ENCODE measurements around the gene WASF1. TPM values are rescaled to one million over a fixed set of nuclear protein-coding genes. Genes with fewer than 3 reads are reported as not detected.

Gene WASF1
- total and polyA plus RNA-seq, 12 donors: 0.43 to 3.1 (median 0.99) TPM

DNA sequence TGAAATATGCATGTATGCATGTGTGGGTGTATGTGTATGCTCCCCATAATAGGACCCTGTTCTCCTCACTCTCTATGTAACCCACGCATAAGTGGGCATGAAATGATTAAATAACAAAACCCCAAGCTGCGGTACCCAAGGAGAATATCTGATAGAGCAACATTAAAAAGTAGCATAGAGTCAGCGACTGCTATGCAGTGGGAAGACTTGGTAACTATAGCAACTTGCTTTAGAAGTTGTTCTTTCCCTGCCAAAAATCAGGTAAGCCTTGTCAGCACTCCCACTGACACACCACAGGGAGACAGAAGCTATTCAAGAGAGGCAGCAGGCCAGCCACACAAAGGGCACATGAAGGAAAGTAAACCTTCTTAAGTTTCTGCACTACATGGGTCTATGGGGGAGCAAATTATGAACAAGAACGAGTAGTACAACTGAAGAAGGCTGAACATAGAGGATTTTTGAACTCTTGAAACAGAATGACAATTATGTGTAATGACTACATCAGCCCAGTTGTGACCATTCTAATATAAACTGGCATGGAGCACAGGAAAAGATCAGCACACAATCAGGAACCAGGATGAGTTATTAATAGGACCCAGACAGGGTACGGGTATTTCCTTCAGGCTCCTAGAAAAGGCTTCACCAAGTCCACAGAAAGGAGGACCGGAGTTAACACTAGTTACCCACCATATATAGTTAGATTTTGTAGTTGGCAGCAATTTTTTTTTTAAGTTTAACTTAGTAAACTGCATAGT lies 111.5 kb downstream of the WASF1 start:
- Histone ChIP-seq H3K27me3 (peaks cover 0 to 8% (median 0%) of the 10 kb centered on the region in 7 donors), H3K27ac (peak overlapping the region in 5 of 10 donors; percentile 3 to 65 (median 41)), H3K9me3 (no peaks in the 10 kb centered on the region), H3K36me3 (no peaks in the 10 kb centered on the region), H3K4me1 (peaks cover 0 to 12% (median 0%) of the 10 kb centered on the region in 9 donors), H3K4me3 (no peak overlapping the region)
- peak in 1 of 2 donors; percentile 12 for DNase-seq
- intact Hi-C loops (cut with DNase I): loop anchor here in 1 of 10 donors (10.0 kb wide), 1 partner anchor 327 kb away; no protein-coding TSS in a partner anchor
- peak; percentile 38 to 87 (median 76) for ATAC-seq
- WGBS, 2 donors: 19 to 28% methylated on average over 6 of the region's 6 CpGs
- TF ChIP-seq, protein P1, sequence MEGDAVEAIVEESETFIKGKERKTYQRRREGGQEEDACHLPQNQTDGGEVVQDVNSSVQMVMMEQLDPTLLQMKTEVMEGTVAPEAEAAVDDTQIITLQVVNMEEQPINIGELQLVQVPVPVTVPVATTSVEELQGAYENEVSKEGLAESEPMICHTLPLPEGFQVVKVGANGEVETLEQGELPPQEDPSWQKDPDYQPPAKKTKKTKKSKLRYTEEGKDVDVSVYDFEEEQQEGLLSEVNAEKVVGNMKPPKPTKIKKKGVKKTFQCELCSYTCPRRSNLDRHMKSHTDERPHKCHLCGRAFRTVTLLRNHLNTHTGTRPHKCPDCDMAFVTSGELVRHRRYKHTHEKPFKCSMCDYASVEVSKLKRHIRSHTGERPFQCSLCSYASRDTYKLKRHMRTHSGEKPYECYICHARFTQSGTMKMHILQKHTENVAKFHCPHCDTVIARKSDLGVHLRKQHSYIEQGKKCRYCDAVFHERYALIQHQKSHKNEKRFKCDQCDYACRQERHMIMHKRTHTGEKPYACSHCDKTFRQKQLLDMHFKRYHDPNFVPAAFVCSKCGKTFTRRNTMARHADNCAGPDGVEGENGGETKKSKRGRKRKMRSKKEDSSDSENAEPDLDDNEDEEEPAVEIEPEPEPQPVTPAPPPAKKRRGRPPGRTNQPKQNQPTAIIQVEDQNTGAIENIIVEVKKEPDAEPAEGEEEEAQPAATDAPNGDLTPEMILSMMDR (IDR thresholded peaks at IDR 0.05): no peak

DNA sequence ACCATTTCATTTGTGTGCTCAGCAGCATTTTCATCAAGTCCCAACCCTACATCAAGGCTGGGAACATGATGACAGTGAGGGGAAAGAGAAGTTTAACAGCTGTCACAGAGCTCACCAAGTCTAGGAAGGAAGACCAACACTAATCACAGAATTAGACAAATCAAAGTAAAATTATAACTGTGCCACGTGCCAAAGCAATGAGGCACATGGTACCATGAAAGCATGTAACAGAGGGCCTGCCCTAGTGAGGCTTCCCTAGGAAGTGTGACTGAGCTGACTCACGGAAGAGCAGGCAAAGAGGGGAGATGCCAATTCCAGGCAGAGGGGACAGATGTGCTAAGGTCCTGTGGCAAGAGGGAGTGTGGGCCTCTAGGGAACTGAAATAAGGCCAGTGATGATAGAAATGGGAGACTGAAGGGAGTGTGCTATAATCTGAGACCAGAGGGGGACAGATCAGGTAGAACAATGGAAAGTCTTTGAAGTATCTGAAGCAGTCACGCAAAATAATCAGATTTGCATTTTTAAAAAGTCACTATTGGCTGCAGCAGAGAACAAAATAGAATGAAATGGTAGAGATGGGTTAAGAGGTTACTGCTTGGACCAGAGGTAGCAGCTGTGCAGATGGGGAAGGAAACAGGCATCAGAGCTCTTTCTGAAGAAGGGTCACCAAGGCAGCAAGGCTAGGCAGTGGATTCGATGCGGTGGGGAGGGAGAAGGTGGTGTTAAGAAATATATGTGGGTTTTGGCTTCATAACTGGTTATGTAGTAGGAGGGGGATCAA lies 114.5 kb downstream of the WASF1 start:
- Histone ChIP-seq H3K27ac (no peak overlapping the region), H3K4me3 (no peak overlapping the region), H3K27me3 (peaks cover 0 to 29% (median 10%) of the 10 kb centered on the region in 7 donors), H3K36me3 (no peaks in the 10 kb centered on the region), H3K9me3 (no peaks in the 10 kb centered on the region), H3K4me1 (peaks cover 0 to 12% (median 0%) of the 10 kb centered on the region in 9 donors)
- no peak for DNase-seq
- ATAC-seq: no peak
- intact Hi-C loops (cut with DNase I): loop anchor here in 1 of 10 donors (10.0 kb wide), 1 partner anchor 330 kb away; no protein-coding TSS in a partner anchor
- 88 to 89% methylated on average over 5 of the region's 5 CpGs for WGBS, 2 donors
- TF ChIP-seq, protein P1 (IDR thresholded peaks at IDR 0.05): no peak

DNA sequence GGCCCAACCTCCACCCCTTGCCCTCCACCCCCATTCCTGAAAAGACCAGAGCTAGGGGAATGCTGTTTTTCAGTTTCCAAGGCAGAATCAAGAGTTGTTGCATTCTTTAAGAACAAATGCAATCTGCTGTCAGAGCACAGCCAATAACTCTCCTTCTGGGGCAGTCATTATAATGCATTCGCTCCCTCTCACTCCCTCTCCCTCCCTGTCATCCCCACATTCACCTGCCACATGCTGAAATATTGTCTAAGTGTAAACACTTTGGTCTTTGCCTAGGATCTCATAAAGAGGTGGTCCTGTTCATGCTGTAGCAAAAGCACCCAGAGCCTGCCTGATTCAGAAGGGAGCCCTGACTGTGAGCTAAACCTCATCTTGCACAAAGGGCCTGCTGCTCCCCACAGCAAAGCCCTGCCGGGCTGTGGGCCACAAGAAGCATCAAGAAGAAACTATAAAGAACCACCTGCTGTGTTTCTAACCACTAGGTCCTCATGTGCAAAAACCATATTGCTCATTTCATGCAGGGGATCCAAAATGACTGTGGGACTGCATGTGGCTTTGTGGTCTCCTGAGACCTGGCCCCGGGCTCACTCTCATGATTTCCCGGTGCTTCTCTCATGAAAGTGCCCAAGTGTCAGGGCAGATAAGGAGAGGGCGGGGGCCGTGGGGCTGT lies 115.7 kb downstream of the WASF1 start:
- TF ChIP-seq, protein P1 (IDR thresholded peaks at IDR 0.05): no peak
- 62 to 67% methylated on average over 6 of the region's 6 CpGs for WGBS, 2 donors

DNA sequence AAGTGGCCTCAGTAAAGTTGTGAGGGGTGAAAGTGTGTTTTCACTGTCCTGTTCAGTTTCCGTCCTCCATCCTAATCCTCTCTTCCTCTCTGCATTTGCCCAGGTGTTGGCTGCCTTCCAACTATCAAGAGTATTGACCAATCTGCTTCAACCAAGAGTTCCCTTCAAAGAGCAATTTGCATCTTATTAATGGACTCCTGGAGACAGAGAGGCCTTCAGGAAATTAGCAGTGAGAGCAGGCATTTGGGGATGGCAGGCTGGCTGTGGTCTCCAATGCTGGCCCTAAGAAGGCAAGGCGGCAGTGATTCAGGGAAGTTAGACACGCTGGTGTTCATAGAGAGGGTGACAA lies 124.1 kb downstream of the WASF1 start:
- no peaks in the 10 kb centered on the region for H3K9me3 ChIP-seq

More for the DNA sequence above, 115.7 kb downstream of the WASF1 start:
- Histone ChIP-seq H3K4me1 (peaks cover 0 to 11% (median 0%) of the 10 kb centered on the region in 9 donors), H3K27ac (no peak overlapping the region), H3K36me3 (no peaks in the 10 kb centered on the region), H3K27me3 (peaks cover 0 to 35% (median 15%) of the 10 kb centered on the region in 7 donors), H3K9me3 (no peaks in the 10 kb centered on the region), H3K4me3 (no peak overlapping the region)
- intact Hi-C loops (cut with DNase I): loop anchor here in 1 of 10 donors (10.0 kb wide), 1 partner anchor 331 kb away; no protein-coding TSS in a partner anchor
- ATAC-seq: no peak
- DNase-seq: no peak

More for the DNA sequence above, 124.1 kb downstream of the WASF1 start:
- 61 to 74% methylated on average over 3 of the region's 3 CpGs for WGBS, 2 donors
- DNase-seq (no peak), ATAC-seq (no peak)
- intact Hi-C loops (cut with DNase I): loop anchor here in 4 of 10 donors (5.0 to 10.0 kb wide), 4 partner anchors 329 to 528 kb away; no protein-coding TSS in a partner anchor
- H3K36me3 ChIP-seq: no peaks in the 10 kb centered on the region
- peaks cover 0 to 20% (median 5%) of the 10 kb centered on the region in 7 donors for H3K27me3 ChIP-seq
- TF ChIP-seq, protein P1 (IDR thresholded peaks at IDR 0.05): no peak
- no peaks in the 10 kb centered on the region for H3K4me1 ChIP-seq
- no peak overlapping the region for H3K4me3 ChIP-seq
- H3K27ac ChIP-seq: no peak overlapping the region

Data from heart right ventricle (tissue), 16 donors.